ENCODE measurements around the gene PRELID1. TPM values are rescaled to one million over a fixed set of nuclear protein-coding genes. Genes with fewer than 3 reads are reported as not detected.

PRELID1 gene
- total and polyA plus RNA-seq, 4 donors = 43.3 to 236 (median 133) TPM

DNA sequence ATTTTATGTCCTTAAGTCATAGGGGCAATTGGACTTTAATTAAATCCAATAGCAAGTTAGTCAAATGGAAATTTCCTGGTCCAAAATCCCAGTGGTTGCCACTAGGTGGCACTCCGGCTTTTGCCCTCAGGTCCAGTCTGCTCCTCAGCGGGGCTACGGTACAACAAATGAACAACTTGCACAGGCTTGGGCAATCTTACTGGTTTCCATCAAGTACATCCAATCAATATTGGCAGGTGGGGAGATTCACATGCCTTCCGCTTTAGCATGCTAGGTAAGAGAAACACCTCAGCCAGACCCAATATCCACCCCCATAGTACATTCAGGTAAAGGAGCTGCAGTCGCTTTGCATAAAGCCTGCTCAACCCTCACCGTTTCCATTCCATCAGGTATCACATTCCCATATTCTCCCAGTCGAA, 14.4 kb downstream of the PRELID1 start:
- no peak for ATAC-seq (ENCODE audit: insufficient read depth, low FRiP score)
- no peak overlapping the region for H3K9ac ChIP-seq (ENCODE audit: insufficient read depth in 1 of 2, low read length in 2 of 2)
- peaks cover 0 to 4% (median 2%) of the 10 kb centered on the region in 4 donors for H3K36me3 ChIP-seq (ENCODE audit: control insufficient read depth in 4 of 4, insufficient read depth in 4 of 4, low read length in 4 of 4)
- no peaks in the 10 kb centered on the region for H3K27me3 ChIP-seq (ENCODE audit: control insufficient read depth in 3 of 3, insufficient read depth in 3 of 3, low read length in 2 of 3)
- peak; percentile 57 to 72 (median 61) for DNase-seq
- no peaks in the 10 kb centered on the region for H3K9me3 ChIP-seq (ENCODE audit: control insufficient read depth in 4 of 4, insufficient read depth in 3 of 4, low read length in 3 of 4)
- no peak overlapping the region for H3K4me3 ChIP-seq
- TF ChIP-seq, protein P1, sequence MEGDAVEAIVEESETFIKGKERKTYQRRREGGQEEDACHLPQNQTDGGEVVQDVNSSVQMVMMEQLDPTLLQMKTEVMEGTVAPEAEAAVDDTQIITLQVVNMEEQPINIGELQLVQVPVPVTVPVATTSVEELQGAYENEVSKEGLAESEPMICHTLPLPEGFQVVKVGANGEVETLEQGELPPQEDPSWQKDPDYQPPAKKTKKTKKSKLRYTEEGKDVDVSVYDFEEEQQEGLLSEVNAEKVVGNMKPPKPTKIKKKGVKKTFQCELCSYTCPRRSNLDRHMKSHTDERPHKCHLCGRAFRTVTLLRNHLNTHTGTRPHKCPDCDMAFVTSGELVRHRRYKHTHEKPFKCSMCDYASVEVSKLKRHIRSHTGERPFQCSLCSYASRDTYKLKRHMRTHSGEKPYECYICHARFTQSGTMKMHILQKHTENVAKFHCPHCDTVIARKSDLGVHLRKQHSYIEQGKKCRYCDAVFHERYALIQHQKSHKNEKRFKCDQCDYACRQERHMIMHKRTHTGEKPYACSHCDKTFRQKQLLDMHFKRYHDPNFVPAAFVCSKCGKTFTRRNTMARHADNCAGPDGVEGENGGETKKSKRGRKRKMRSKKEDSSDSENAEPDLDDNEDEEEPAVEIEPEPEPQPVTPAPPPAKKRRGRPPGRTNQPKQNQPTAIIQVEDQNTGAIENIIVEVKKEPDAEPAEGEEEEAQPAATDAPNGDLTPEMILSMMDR (IDR thresholded peaks at IDR 0.05; ENCODE audit: control extremely low read depth, extremely low read depth) = peak; percentile 80
- no peak overlapping the region for H3K27ac ChIP-seq (ENCODE audit: low read depth in 1 of 2, low read length in 1 of 2)
- peaks cover 0 to 2% (median 0%) of the 10 kb centered on the region in 5 donors for H3K4me1 ChIP-seq (ENCODE audit: control insufficient read depth in 5 of 5, insufficient read depth in 5 of 5, low read length in 5 of 5)
- 35 to 42% methylated on average over 7 of the region's 7 CpGs for WGBS, 2 donors

DNA sequence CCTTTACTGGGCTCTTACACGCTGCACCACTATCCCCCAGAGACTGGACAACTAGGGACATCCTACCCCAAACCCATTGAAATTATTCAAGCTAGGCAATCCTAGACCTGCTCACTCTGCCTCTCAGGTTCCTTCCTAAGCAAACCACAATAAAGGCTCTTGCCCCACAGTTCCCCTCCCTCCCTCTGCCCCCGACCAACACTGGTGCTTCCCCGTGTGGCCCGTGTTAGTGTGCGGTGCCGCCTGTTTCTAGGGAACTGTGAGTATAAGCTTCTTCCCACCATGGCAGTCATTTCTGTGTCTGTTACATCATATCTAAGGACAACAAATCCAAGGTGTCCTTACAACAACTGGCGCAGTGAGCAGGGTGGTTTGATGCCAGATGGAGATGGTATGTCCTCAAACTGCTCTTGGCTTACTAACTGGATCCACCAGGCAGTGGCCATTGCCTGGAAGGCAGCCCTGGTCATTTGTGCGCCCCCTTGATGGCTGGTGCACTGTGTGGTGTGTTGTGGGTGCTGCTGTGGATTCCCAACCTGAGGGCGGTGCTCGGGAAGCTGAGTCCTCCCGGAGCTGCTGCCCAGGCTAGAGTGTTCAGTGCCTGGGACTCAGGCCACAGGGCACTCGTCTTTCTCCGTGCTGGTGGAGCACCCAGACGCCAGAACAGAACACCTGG, 16.5 kb downstream of the PRELID1 start:
- no peak for ATAC-seq (ENCODE audit: insufficient read depth, low FRiP score)
- Histone ChIP-seq H3K27me3 (ENCODE audit: control insufficient read depth in 3 of 3, insufficient read depth in 3 of 3, low read length in 2 of 3) (no peaks in the 10 kb centered on the region), H3K9me3 (ENCODE audit: control insufficient read depth in 4 of 4, insufficient read depth in 3 of 4, low read length in 3 of 4) (no peaks in the 10 kb centered on the region), H3K4me1 (ENCODE audit: control insufficient read depth in 5 of 5, insufficient read depth in 5 of 5, low read length in 5 of 5) (no peaks in the 10 kb centered on the region), H3K4me3 (no peak overlapping the region), H3K27ac (ENCODE audit: low read depth in 1 of 2, low read length in 1 of 2) (no peak overlapping the region), H3K36me3 (ENCODE audit: control insufficient read depth in 4 of 4, insufficient read depth in 4 of 4, low read length in 4 of 4) (peaks cover 0 to 4% (median 2%) of the 10 kb centered on the region in 4 donors), H3K9ac (ENCODE audit: insufficient read depth in 1 of 2, low read length in 2 of 2) (no peak overlapping the region)
- WGBS, 2 donors = 71 to 86% methylated on average over 14 of the region's 14 CpGs
- no peak for DNase-seq
- TF ChIP-seq, protein P1 (IDR thresholded peaks at IDR 0.05; ENCODE audit: control extremely low read depth, extremely low read depth) = no peak

DNA sequence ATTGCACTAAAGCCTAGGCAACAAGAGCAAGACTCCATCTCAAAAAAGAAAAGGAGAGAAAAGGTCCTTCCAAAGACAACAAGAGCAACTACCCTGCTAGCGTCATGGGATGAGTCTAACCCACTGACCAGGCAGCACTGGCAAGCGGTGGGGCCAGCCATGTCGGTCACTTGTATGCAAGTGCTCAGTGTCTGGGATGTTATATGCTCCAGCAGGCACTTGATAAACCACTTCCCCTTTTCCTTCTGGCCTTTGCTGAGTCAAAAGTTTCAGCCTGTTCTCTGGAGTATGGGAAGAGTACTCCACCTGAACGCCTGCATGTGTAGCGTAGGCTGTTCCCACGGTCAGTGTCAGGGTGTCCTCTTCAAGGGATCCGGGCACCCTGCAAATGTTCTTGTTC, 17.3 kb downstream of the PRELID1 start:
- H3K4me3 ChIP-seq = no peak overlapping the region
- no peaks in the 10 kb centered on the region for H3K9me3 ChIP-seq (ENCODE audit: control insufficient read depth in 4 of 4, insufficient read depth in 3 of 4, low read length in 3 of 4)
- H3K36me3 ChIP-seq (ENCODE audit: control insufficient read depth in 4 of 4, insufficient read depth in 4 of 4, low read length in 4 of 4) = peaks cover 0 to 4% (median 2%) of the 10 kb centered on the region in 4 donors
- no peak overlapping the region for H3K9ac ChIP-seq (ENCODE audit: insufficient read depth in 1 of 2, low read length in 2 of 2)
- no peaks in the 10 kb centered on the region for H3K27me3 ChIP-seq (ENCODE audit: control insufficient read depth in 3 of 3, insufficient read depth in 3 of 3, low read length in 2 of 3)
- no peak for ATAC-seq (ENCODE audit: insufficient read depth, low FRiP score)
- H3K27ac ChIP-seq (ENCODE audit: low read depth in 1 of 2, low read length in 1 of 2) = no peak overlapping the region
- WGBS, 2 donors = 39 to 74% methylated on average over 7 of the region's 7 CpGs
- TF ChIP-seq, protein P1 (IDR thresholded peaks at IDR 0.05; ENCODE audit: control extremely low read depth, extremely low read depth) = no peak
- no peak for DNase-seq
- no peaks in the 10 kb centered on the region for H3K4me1 ChIP-seq (ENCODE audit: control insufficient read depth in 5 of 5, insufficient read depth in 5 of 5, low read length in 5 of 5)
